HL-60 (cell line): Measurements from ENCODE around the gene CFAP206.

Experiments
- POLR2AphosphoS5 ChIP-seq: IDR thresholded peaks from 2 replicates; pipeline ENCODE4 v1.6.1; 2012; ENCODE audit warnings: low read depth
- TF ChIP-seq, protein P1 (sequence below): IDR thresholded peaks from one replicate; pipeline ENCODE4 v1.5.1; 2011; ENCODE audit warnings: low read length, control low read depth, inconsistent platforms; ENCODE audit not compliant: insufficient read depth
- TF ChIP-seq, protein P2 (sequence below): IDR thresholded peaks from 2 replicates; pipeline ENCODE4 v1.6.1; 2012; ENCODE audit warnings: low read depth; ENCODE audit not compliant: insufficient replicate concordance

DNA sequence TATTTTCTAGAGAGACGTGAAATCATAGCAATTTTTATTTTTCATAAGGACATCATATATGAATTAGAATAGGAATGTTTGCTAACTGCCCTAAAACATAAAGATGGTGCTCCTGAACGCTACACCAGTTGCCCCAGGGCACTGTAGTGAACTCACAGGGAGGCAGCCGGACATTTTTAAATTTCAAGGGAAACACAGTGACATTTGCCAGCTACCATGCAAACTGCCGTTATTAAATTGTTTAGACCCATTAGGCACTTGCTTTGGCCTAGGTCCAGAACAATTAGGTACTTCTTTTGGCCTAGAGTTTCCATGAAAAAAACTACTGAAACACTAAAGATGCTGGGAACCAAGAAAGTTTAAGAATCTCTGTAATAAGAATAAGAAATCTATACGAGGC, 24.9 kb upstream of the CFAP206 start:
- TF ChIP-seq, protein P1, sequence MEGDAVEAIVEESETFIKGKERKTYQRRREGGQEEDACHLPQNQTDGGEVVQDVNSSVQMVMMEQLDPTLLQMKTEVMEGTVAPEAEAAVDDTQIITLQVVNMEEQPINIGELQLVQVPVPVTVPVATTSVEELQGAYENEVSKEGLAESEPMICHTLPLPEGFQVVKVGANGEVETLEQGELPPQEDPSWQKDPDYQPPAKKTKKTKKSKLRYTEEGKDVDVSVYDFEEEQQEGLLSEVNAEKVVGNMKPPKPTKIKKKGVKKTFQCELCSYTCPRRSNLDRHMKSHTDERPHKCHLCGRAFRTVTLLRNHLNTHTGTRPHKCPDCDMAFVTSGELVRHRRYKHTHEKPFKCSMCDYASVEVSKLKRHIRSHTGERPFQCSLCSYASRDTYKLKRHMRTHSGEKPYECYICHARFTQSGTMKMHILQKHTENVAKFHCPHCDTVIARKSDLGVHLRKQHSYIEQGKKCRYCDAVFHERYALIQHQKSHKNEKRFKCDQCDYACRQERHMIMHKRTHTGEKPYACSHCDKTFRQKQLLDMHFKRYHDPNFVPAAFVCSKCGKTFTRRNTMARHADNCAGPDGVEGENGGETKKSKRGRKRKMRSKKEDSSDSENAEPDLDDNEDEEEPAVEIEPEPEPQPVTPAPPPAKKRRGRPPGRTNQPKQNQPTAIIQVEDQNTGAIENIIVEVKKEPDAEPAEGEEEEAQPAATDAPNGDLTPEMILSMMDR = no peak
- TF ChIP-seq POLR2AphosphoS5 = no peak
- TF ChIP-seq, protein P2, sequence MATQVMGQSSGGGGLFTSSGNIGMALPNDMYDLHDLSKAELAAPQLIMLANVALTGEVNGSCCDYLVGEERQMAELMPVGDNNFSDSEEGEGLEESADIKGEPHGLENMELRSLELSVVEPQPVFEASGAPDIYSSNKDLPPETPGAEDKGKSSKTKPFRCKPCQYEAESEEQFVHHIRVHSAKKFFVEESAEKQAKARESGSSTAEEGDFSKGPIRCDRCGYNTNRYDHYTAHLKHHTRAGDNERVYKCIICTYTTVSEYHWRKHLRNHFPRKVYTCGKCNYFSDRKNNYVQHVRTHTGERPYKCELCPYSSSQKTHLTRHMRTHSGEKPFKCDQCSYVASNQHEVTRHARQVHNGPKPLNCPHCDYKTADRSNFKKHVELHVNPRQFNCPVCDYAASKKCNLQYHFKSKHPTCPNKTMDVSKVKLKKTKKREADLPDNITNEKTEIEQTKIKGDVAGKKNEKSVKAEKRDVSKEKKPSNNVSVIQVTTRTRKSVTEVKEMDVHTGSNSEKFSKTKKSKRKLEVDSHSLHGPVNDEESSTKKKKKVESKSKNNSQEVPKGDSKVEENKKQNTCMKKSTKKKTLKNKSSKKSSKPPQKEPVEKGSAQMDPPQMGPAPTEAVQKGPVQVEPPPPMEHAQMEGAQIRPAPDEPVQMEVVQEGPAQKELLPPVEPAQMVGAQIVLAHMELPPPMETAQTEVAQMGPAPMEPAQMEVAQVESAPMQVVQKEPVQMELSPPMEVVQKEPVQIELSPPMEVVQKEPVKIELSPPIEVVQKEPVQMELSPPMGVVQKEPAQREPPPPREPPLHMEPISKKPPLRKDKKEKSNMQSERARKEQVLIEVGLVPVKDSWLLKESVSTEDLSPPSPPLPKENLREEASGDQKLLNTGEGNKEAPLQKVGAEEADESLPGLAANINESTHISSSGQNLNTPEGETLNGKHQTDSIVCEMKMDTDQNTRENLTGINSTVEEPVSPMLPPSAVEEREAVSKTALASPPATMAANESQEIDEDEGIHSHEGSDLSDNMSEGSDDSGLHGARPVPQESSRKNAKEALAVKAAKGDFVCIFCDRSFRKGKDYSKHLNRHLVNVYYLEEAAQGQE = no peak
